Activated T-cell treated with anti-CD3 and anti-CD28 coated beads for 24 hours (primary cell): Measurements from ENCODE around the gene OVCA2.
"Not testable (repeated sequence)": the region's sequence is repeated elsewhere in the genome, so short reads cannot be mapped to it uniquely, and the experiment has no call there.

Experiments used
- DNase-seq: peaks from one replicate; pipeline ENCODE4 v3.0.0-alpha.2; 2020; ENCODE audit warnings: low read depth

OVCA2 gene

DNA sequence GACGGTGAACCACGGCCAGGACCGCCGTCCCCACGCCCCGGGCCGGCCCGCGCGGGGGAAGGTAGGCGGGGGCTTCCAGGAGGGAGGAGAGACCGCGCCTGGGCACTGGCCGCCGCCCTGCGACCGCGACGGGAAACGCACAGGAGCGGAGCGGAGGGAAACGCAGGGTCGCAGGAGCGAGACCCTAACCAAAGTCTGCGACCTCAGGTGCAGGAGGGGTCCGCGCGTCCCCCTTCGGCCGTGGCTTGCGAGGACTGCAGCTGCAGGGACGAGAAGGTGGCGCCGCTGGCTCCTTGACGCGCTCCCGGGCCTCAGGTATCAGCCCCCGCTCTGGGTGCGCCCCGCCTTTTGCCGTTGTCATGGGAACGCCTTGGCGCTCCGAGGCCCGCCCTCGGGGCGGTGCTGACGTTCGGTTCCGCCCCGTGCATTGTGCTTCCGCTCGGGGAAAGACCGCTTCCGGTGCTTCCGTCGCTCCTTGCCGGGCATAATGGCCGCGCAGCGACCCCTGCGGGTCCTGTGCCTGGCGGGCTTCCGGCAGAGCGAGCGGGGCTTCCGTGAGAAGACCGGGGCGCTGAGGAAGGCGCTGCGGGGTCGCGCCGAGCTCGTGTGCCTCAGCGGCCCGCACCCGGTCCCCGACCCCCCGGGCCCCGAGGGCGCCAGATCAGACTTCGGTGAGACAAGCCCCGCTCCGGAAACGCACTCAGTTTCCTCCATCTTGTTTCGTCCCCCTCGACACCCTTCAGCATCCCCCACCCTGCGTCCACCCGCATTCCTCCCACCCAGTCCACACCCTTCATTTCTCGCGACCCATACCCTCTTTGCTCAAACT, at the start of gene OVCA2:
OVCA2 (plus strand) TSS at position 462 of the 829 bp plus-strand sequence; CDS start at position 488, 26 bp downstream.
- peak; percentile 96 for DNase-seq

DNA sequence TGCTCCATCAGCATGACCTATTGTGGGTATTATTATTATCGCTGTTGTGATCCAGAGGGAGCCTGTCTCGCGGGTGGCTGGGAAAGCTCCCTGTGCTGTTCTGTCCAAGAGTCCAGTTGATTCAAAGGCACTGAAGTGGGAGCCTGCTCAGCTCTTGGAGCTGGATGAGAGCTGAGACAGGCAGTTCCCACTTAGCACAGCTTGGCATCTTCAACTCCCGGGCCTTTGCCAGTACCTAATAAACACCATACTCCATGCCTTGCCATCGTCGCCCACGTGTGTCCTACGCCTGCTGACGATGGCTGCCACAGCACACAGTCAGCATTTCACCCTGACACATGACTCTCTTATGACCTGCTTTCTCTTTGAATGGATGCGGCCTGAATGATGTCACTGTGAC, 49.3 kb upstream of the OVCA2 start:
- DNase-seq, result no peak

DNA sequence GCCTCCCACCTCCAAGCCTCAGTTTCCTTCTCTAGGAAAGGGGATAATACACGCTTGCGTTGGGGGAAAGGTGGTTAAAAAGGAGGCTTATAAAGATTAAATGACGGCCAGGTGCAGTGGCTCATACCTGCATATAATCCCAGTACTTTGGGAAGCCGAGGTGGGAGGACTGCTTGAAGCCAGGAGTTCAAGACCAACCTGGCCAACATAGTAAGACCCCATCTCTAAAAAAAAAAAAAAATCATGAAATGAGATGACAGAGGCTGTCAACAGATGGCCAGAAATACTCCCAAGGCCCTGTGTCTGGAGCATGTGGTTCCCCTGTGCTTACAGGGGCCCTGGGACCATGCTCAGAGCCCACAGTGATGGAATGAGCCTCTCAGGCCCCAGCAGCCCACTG, 47.1 kb upstream of the OVCA2 start:
- no peak for DNase-seq

DNA sequence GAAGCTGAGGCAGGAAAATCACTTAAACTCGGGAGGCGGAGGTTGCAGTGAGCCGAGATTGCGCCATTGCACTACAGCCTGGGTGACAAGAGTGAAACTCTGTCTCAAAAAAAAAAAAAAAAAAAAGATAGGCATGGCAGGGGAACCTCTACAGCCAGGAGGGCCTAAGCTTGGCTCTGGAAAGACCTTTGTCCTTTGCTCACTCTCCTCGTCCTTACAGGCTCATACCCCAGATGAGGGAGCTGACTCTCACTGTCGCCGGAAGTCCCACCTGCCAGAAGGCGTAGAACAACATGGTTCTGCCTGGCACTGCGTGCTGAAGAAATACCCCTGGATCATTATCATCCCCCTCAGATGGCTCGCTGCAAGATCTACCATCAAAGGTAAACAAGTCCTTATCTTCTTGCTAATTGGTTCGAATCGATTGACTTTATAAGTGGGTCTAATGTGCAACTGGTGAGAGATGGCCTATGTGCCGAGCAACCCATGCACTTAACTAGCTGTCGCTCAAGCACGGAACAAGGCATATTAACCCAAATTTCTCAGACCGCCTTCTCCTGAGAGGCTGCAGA, 46.4 kb upstream of the OVCA2 start:
- DNase-seq, result no peak

- no peak for DNase-seq
Observed at GRCh38 chr17:1995907-1996799, 45.7 kb upstream of the OVCA2 start.

GRCh38 chr17:1996800-1997288, 45.0 kb upstream of the OVCA2 start:
- no peak for DNase-seq

DNA sequence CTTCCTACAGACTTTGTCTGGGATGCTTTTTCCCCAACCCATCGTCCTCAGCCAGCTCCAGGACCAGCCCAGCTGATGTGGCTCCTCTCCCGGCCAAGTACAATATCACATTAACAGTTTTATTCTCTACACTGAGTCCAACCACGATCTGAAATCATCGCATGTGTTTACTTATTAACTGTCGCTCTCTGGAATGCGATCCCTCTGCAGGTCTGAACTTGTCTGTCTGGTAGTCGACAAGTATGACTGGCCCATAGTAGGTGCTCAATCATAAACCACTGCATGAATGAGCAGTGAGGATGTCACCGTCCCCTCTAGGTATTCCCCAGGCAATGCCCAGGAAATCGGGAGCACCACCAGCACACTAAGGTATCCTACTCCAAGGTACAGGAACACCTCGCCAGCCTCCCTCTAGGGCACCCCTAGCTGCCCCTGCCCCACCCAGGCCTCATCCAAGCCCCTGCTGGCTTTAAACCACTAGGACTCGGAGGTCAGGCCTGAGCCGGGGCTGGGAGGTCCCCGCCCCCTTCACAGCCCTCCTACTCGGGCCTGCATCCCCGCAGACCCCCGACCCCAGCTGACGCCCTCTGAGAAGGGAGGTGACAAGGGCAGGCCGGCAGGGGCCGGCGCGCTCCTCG, 44.4 kb upstream of the OVCA2 start:
- no peak for DNase-seq

DNA sequence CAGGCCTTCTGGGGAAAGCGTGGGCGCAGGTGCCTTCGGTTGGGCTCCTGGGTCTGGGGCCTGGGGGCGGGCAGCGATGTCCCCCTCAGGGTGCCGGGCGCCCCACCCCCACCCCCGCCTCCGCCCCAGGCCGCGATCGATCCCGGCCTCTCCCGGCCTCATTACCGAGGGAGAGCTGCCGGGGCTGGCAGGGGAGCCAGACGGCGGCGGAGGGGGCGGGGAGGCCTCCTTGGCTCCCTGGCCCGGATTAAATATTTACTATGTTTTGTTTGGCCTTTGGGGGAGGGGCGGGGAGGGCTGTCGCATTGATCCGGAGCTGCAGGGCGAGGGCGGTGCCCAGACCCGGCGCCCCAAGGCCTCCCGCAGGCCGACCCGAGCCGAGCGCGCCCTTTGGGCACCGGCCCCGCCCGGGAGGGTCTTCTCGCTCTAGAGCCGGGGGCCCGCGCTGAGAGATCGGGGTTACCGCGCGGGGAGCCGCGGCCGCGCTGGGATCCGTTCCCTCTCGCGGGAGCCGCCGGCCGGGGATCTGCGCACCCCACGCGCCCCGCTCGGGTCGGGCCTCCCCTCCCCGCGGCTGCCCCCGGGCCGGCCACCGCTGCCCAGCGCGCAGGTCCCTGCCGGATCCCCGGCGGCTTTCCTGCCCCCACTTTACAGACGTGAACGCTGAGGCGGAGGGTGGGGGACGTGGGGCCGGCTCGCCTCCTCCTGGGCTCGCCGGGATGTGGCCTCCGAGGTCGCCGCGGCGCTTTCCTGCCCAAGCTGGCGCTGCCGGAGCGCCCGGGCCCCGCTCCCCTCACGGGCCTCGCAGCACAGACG, 43.7 kb upstream of the OVCA2 start:
- no peak for DNase-seq

DNA sequence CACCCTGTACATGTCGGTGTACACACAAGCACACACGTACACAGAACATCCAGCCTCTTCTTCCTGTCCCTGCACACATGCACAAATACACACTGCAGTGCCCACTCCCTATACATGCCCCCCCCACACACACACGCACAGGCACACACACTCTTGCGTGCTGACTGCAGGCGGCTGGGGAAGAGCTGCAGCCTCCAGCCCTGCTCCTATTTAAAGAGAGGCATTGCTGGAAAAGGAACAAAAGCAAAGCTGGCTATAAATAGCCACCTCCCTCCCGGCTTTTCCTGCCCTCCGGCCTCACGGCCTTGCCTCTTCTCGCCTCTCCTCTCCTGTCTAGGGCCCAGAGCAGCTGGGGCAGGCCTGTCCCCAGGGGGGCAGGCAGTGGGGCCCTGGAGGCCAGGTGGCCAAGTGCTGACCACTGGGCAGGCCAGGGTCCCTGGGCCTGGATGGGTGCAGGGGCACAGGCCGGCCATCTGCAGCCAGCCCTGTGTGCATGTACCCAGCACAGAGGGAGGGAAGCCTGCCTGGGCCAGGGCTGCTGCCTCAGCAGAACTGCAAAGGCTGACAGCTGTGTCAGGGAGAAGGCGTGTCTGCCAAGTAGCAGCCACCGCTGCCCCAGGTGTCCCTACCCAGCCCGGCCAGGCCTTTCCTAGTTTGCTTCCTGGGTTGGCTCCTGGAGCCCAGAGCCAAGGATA, 42.1 kb upstream of the OVCA2 start:
- no peak for DNase-seq

DNA sequence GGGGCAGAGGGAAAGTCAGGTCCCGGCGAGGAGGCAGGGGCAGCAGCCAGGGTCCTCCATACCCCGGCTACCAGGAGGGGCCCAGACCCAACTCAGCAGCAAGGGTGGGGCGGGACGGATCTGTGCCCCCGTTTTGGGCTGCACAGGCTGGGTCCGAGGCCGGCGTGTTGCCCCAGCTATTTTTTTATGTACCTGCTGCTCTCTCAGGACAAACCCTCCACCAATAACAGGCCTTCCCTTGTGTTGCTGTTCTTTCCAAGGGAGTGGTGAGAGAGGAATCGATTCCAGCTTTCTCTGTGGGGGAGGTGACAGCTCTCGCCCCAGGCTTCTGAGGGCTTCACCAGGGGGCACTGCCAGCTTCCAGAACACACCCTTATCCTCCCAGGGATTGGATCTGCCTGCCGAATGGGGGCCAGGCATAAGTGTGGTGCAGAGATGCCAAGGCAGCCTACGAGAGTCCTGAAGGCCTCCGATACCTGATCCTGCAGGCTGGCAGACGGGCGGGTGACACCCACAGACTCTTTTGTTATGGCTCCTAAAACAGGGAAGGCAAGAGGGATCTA, 39.0 kb upstream of the OVCA2 start:
- no peak for DNase-seq

GRCh38 chr17:2003525-2003924, 38.3 kb upstream of the OVCA2 start:
- DNase-seq, result no peak

DNA sequence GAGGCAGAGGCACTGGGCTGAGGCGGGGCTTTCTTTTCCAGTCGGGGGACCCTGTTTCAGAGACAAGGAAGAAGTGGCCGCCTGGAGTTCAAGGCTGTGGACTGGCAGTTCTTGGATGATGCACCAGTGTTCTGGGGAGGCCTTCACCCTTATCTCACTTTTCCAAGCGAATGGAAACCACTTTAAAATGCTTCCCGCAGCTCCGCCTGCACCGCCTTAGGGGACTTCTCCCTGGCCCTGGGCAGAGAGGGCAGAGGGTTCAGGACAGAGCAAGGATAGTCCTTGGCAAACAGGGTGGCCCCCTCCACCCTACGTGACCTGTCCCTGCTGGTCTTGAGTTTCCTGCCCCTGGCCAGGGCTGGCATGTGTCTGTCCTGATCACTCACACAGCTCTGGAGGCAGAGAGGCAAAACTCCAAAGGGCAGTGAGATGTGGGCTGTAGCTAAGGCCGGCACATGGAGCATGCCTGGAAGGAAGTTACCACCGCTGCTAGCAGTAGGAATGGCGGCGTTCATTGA, 37.3 kb upstream of the OVCA2 start:
- DNase-seq, result no peak

GRCh38 chr17:2008332-2009126, 33.3 kb upstream of the OVCA2 start:
- no peak for DNase-seq

GRCh38 chr17:2009737-2010136, 32.1 kb upstream of the OVCA2 start:
- no peak for DNase-seq

DNA sequence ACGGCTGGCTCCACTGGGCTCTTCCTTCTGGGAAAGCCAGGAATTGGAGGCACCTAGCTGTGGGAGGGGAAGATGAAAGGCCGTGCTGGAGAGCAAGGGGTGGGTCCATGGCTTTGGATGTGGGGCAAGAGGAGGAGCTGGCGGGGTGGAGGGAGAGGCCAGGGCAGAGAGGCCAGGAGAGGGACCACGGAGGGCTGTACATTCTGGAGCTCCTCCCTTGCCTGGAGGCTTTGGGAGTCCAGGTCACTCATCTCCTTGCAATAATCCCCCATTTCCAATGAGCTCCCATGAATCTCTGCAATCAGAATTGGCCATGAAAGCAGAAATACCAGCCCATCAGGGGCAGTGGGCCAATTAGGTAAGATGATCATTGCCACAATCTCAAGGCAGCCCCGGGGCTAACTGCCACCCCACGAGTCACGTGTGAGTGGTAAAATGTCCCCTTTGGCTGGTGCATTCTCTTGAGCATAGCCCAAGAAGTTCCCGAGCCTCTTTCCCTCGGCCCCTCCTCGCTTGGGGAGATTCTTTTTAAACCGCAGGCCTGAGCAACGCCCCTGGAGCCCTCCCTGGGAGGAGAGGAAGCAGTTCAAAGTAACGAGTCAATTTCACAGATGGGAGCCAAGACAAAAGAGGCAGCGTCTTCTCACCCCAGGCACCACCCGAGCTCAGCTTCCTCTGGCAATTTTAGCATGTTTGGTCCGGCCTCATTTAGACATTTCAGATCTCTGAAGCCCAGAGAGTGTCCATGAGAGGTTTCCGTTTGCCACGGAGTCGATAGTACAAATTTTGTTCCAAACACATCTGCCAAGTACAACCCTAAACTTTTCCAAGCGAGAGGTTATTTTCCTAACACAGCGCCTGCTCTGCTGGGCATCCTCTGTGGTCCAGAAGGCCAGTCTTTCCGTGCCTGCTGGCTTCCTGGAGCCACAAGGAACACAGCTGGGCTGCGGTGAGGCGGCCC, 30.1 kb upstream of the OVCA2 start:
- no peak for DNase-seq

- no peak for DNase-seq
Observed at GRCh38 chr17:2012499-2012898, 29.3 kb upstream of the OVCA2 start.

DNA sequence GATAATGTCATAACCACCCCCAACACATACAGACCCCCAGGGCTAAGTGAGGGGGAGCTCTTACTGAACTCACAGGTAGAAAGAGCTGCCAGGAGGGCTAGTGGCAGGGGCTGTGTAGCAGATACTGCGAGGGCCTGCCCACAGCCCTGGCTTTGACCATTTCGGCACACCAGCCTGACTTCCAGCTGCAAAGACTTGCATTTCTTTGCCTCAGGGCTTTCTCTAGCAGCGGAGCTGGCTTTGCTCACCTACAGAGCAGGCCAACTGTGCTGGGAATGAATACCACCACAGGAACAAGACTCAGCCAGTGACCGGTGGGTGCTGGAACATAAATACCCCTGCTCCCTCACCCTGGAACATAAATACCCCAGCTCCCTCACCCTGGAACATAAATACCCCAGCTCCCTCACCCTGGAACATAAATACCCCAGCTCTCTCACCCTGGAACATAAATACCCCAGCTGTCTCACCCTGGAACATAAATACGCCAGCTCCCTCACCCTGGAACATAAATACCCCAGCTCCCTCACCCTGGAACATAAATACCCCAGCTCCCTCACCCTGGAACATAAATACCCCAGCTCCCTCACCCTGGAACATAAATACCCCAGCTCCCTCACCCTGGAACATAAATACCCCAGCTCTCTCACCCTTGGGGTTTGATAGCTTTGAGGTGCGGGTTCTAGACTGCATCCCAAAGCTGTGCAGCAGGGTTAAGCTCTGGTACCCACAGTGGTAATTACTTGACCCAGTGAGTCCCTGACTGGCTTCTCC, 28.4 kb upstream of the OVCA2 start:
- not testable (repeated sequence) for DNase-seq
